ENCODE measurements around the gene PTPN7.

DNA sequence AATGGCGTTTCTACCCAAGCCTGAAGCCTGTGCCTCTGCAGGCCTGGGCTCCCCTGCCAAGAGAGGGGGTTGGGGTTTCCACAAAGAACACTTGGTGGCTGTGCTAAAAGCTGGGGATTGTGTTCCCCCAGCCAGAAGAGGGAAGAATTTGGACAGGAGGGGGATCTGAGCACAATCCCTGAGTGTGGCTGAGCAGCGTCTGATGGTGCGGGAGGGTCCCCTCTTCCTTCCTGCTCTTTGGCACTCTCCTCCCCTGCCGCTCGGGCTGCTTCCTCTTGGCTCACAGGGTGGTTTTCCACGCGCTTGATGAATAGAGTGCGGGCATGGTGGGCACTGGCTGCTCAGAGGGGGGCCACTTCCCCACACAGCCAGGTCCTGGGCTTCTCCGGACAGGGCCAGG is 34.0 kb downstream of the PTPN7 start:
- TF ChIP-seq, protein P1, sequence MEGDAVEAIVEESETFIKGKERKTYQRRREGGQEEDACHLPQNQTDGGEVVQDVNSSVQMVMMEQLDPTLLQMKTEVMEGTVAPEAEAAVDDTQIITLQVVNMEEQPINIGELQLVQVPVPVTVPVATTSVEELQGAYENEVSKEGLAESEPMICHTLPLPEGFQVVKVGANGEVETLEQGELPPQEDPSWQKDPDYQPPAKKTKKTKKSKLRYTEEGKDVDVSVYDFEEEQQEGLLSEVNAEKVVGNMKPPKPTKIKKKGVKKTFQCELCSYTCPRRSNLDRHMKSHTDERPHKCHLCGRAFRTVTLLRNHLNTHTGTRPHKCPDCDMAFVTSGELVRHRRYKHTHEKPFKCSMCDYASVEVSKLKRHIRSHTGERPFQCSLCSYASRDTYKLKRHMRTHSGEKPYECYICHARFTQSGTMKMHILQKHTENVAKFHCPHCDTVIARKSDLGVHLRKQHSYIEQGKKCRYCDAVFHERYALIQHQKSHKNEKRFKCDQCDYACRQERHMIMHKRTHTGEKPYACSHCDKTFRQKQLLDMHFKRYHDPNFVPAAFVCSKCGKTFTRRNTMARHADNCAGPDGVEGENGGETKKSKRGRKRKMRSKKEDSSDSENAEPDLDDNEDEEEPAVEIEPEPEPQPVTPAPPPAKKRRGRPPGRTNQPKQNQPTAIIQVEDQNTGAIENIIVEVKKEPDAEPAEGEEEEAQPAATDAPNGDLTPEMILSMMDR (IDR thresholded peaks at IDR 0.05): no peak
- no peak for TF ChIP-seq POLR2A (IDR thresholded peaks at IDR 0.05)
